GM12872 (cell line): ENCODE measurements around the gene AK9.

Source experiments
- CTCF ChIP-seq: IDR thresholded peaks from 3 replicates; pipeline ENCODE4 v1.5.1; 2011; ENCODE audit warnings: low read depth, mild to moderate bottlenecking, low read length, moderate library complexity; ENCODE audit not compliant: insufficient read depth

The AK9 gene

DNA sequence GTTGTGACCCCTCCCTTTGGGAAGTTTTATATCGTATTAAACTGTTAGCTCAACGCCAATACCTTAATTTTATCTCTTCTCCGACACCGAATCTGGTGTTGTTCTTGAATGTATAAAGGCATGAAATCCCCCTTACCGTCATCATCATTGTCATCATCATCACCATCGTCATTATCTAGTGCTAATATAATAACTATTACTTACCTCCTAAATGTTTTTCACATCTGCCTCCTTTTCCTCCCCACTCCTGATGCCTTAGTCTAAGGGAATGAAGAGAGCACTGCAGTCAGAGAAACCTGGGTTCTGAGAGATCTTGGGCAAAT lies 207.3 kb downstream of the AK9 start:
- no peak for TF ChIP-seq CTCF

GRCh38 chr6:109482905-109483734 lies 207.9 kb downstream of the AK9 start, which contains the start of gene ZBTB24:
ZBTB24 (minus strand) TSS chr6:109483219; CDS start chr6:109482026, 1,193 bp downstream.
- no peak for TF ChIP-seq CTCF

DNA sequence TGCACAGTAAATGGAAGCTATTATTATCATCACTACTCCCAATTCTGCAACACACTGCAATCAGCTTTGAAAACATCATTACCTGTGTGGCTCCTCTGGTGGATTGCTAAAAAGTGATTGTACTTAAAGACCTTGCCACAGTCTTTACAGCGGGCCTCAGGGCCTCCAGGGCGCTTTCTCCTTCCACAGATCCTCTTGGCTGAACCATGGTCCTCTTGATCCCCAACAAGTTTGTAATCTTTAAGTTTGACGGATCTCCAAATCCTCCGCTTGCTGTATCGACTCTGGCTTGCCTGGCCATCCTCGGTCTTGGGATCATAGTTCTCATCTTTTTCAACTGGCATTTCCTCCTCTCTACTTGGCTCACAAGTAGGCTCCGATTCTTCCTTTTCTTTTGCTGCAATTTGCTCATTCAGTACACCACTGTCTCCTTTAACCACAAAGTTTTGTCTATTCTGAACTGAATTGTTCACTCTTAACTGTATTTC lies 210.0 kb downstream of the AK9 start:
- no peak for TF ChIP-seq CTCF

DNA sequence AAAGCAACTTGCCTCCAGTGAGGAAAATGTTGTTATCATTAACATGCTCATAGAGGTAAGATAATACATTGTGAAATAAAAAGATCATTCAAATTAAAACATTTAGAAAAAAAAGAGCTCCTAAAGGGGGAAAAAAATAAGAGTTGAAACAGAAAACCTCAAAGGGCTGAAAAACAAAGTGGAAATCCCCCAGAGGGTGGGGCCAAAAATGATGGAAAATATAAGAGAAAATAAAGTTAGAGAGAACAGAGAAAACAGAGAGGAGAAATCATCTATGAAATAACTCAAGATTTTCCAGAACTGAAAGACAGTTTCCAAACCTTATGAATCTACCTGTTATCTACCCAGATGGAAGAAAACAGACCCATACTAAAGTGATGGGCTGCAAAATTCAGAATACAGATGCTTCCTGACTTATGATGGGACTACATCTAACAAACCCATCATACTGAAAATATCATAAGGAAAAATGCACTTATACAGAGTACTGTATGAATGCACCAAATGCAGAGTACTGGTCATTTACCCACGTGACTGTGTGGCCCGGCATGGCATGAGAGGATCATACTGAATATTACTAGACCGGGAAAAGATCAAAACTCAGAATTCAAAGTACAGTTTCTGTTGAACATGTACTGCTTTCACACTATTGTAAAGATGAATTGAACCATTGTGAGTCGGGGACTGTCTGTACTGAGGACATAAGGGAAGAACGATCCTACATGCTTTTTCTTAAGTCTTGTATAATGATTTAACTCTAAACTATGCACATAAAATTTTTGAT lies 212.0 kb downstream of the AK9 start:
- TF ChIP-seq CTCF = no peak

DNA sequence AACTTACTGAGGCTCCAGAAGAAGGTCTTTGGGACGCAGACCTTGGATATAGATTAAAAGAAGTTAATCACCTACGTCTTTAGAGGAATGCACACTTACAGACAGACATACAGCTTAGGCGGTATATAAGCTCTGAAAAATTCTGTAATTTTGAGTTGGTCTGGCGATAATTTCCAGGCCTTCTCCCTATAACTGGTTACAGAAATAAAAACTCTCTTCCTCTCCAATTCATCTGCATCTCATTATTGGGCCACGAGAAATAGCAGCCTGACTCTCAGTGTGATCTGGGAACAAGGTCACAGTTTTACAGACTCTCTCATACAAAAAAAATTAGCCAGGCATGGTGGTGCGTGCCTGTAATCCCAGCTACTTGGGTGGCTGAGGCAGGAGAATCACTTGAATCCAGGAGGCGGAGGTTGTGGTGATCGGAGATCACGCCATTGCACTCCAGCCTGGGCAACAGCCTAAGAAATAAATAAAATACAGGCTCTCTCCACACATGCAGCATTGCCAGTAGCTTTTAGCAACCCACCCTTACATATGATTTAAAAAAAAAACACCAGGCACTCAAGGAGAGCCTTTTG lies 212.7 kb downstream of the AK9 start:
- TF ChIP-seq CTCF = no peak

GRCh38 chr6:109477725-109478124 lies 213.3 kb downstream of the AK9 start:
- TF ChIP-seq CTCF = no peak

GRCh38 chr6:109477184-109477583 lies 213.8 kb downstream of the AK9 start:
- no peak for TF ChIP-seq CTCF
